ENCODE data around the gene SLC7A7. TPM values are rescaled to one million over a fixed set of nuclear protein-coding genes. Genes with fewer than 3 reads are reported as not detected.
"Not testable (repeated sequence)": the region's sequence is repeated elsewhere in the genome, so short reads cannot be mapped to it uniquely, and the experiment has no call there.

Gene SLC7A7
- polyA plus RNA-seq, 10 donors, result 19.5 to 31.4 (median 25.9) TPM

- DNase-seq, result no peak
Measured at GRCh38 chr14:22844221-22845102, 29.2 kb upstream of the SLC7A7 start.

- no peak for DNase-seq
Measured at GRCh38 chr14:22843123-22843925, 28.1 kb upstream of the SLC7A7 start.

- no peak for DNase-seq
Measured at GRCh38 chr14:22842211-22843122, 27.2 kb upstream of the SLC7A7 start.

DNA sequence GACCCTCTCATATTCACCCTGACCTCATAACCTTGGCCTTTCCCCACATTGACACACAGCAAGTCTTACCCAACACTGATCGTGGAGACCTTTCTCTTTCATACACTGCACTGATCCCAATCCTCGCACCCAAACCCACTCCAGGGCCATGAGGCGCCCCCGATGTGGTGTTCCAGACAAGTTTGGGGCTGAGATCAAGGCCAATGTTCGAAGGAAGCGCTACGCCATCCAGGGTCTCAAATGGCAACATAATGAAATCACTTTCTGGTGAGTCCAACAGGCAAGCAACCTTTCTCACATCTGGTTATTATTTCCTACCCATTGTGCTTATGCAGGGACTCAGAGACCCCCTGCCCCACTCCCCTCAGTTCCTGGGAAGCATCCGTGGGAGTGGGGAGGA lies 26.5 kb upstream of the SLC7A7 start:
- no peak for DNase-seq

DNA sequence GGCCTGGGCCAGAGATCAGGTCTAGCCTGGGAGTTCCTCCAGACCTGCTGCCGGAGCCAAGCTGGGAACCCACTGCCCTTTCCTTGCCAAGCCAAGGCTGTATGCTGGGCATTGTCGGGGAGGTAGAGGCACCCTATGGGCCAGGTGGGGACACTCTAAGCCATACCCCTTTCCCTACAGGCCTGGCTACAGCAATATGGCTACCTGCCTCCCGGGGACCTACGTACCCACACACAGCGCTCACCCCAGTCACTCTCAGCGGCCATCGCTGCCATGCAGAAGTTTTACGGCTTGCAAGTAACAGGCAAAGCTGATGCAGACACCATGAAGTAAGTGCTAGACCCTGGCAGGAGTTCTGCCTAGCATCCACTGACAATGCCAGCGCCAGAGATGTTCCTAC lies 26.1 kb upstream of the SLC7A7 start:
- no peak for DNase-seq

DNA sequence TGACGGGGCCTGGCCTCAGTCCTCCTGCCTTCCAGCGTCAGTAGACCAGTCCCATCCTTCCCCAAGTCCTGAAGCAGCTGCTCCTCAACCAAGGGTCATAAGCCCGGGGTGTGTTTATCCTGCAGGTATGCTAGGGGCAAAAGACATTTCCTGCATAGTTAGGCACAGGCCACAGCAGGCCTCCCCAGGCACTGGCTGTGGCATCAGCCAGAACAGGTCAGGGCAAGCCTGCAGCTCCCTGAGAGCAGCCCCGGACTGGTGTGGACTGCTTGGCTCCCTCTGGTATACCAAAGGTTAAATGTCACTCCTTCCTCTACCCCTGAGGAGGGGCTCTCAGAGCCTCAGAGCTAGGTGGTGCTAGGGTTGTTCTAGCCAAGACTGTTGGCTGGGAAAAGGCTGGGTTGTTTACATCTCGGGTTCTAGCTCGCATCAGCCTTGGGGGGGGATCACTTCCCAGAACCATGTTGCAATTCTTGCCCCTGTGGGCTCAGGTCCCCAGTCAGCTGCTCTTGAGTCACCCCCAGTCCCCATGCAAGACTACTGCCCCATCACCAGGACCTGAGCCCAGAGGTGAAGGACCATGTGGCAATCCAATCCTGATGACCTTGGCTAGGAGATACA lies 24.0 kb upstream of the SLC7A7 start:
- DNase-seq, result no peak

- DNase-seq, result peak in 1 of 3 donors; percentile 64
Measured at GRCh38 chr14:22838631-22839041, 23.4 kb upstream of the SLC7A7 start.

DNA sequence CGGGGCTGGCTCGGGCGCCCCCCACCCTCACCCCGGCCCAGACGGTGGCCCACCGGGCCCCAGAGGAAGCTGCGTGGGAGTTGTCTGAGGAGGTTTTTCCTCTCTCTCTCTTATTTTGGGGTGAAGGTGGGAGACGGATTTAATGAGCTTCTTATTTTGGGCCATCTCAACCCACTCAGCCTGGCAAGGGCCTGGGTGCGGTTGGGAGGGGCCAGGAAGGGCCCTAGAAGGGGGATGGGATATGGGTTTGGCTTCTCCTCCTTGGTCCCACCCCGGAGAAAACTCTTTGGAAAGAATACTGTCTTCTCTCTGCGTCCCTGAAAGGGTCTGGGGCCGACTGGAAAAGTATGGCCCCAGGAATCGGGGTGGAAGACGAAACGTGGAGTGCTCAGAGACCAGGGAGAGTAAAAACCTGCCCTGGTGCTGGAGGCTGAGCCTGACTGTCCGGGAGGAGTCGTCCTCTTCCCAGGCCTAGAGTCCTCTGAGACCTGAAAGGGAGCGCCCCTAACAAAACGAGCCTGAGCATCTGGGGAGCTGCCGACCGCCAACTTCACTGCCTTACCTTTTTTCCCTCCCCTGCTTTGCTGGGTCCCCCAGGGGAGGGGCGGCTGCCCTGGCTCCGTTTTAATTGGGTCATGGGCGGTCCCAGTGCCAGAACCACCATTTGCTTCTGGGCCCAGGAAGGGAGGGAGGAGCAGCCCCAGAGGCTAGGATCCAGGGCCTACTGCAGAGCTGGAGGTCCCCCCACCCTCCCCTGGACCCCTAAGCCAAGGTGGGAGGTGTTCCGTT lies 22.7 kb upstream of the SLC7A7 start:
- DNase-seq, result peak in 2 of 3 donors; percentile 40 to 75

DNA sequence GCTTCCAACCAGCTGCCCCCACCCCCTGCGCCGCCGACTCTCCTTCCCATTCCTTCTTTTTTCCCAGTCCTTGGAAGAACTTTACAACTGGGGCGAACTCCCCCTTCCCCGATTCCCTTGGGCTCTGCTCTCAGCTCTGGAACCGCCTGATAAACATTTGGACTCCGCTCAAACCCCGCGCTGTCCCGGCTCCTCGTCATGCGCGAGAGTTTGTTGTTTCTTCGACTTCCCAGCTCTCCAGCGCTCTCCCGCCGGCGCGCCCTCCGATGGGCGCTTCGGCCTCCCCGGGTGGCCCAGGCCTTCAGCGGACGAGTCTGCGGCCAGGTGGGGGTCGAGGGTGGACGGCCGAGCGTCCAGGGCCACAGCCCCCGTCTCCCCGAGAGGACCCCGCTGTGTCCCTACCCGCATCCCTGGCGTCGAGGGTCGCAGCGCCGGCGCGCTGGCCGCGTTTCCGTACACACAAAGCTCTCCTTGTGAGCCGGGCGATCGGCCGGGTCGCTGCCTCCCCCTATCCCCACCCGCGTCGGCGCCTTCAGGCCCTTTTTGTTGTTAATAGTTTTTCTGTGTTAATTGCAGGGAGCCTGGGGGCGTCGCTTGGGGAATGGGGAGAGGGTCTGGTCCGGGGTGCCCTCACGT lies 22.0 kb upstream of the SLC7A7 start:
- peak in 2 of 3 donors; percentile 70 to 90 for DNase-seq

- peak; percentile 90 to 95 (median 90) for DNase-seq
Measured at GRCh38 chr14:22836301-22837113, 21.3 kb upstream of the SLC7A7 start, which contains the start of gene MMP14. TSS of gene MMP14 (plus strand) at chr14:22836585. CDS start at chr14:22836818, 233 bp downstream.

DNA sequence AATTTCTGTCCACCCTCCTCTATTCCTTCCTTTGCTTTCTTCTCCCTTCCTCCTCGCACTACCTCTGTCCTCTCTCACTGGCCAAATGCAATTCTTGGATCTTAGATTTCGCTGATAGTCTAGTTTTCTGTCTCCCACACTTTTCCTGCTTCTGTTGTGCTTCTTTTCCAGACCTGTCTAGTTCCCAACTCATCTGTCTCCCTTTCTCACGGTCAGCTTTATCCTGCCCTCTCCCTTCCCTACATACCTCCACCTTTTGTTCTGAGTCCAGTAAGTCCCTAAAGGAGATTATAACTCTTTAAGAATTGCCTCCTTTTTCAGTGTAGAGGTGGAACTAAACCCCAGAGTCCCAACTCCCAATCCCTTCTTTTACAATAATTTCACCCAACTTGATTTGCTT lies 20.3 kb upstream of the SLC7A7 start:
- no peak for DNase-seq

- no peak for DNase-seq
Measured at GRCh38 chr14:22830443-22831010, 15.3 kb upstream of the SLC7A7 start.

DNA sequence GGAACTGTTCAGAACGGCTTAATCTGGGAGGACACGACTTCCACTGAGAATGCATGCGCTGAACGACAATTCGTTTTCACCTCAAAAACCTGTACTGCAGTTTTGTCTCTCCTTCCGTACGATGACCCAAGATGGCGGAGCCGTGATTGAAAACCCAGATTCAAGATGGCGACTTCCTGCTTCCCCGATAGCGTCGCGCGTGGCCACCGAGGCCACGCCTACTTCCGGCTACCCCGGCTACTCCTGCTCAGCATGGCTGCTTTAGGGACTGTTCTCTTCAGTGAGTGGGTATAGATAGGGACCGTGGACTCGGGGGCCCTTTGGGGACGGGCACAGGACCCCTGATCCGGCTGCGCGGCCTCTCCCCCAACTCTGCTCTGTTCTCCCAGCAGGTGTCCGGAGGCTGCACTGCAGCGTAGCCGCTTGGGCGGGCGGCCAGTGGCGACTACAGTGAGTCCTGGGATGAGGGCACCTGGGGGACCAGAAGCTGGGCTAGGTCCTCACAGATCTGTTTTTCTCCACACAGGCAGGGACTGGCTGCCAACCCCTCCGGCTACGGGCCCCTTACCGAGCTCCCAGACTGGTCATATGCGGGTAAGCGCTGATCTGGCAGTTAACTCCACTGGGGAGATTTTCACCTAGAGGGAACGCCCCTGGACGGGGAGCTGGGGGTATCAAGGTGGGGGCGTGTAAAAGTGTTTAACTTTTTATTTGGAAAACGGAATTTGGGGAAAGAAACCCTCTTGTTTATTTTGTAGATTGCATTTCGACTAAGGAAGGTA lies 14.6 kb upstream of the SLC7A7 start, which contains the start of gene MRPL52:
TSS of gene MRPL52 (plus strand) at position 227 of the 782 bp plus-strand sequence. CDS start at position 253, 26 bp downstream.
- DNase-seq, result peak; percentile 92 to 97 (median 97)

DNA sequence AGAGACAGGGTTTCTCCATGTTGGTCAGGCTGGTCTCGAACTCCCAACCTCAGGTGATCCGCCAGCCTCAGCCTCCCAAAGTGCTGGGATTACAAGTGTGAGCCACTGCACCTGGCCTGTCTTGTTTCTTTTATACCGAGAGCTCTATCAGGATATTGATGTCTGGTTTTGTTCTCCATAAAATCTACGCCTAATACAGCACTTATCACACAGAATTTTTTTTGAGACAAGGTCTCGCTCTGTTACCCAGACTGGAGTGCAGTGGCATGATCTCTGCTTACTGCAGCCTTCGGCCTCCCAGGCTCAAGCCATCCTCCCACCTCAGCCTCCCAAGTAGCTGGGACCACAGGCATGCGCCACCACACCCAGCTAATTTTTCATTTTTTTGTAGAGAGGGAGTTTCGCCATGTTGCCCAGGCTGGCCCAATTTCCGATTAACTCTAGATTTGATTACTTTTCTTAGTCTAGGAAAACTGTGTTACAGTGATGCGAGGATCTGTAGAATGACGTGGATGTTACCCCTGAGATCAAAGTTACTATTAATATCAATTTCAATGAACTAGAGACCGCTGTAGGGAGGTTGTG lies 13.9 kb upstream of the SLC7A7 start:
- not testable (repeated sequence) for DNase-seq

- DNase-seq, result peak; percentile 76 to 84 (median 83)
Measured at GRCh38 chr14:22824711-22825359, 9.6 kb upstream of the SLC7A7 start.

DNA sequence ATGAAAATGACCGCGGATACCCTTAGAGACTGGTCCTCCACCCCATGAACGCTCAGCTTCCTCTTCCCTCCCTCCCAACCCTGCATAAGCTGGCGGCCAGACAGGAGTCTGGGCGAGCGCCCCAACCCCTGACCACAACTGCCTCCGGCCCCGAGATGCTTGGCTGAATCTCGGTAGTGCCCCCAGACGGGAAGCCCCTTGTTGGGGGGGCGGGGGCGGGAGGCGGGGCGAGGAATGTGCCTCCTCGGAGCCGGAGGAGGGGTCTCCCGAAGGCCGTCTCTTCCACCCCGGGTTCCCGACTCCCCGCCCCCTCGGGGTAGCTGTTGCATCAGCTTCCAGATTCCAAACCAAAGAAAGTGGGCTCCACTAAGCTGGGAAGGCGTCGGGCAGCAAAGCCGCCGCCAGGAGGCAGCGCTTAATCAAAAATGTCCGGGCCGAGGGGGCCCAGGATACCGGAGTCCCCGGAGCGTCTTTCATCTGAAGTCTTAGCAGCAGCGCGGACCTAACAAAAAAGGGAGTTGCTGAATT lies 7.4 kb upstream of the SLC7A7 start:
- peak; percentile 90 to 95 (median 91) for DNase-seq
